ENCODE data around the gene BMP7.

DNA sequence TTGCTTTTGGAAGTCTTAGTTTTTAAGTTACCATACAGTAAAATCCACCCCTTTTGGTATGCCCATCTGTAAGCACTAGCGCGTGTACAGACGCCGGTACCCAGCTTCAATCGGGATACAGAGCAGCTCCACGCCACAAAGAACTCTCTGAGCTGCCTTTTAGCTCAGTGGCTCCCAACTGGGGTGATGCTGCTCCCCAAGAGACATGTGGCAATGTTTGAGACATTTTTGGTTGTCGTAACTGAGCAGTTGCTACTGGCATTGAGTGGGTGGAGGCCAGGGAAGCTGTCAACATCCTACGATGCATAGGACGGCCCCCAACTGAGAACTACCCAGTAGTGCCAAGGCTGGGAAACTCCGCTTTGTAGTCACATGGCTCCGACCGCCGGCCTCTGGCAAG lies 73.3 kb downstream of the BMP7 start:
- TF ChIP-seq, protein P1, sequence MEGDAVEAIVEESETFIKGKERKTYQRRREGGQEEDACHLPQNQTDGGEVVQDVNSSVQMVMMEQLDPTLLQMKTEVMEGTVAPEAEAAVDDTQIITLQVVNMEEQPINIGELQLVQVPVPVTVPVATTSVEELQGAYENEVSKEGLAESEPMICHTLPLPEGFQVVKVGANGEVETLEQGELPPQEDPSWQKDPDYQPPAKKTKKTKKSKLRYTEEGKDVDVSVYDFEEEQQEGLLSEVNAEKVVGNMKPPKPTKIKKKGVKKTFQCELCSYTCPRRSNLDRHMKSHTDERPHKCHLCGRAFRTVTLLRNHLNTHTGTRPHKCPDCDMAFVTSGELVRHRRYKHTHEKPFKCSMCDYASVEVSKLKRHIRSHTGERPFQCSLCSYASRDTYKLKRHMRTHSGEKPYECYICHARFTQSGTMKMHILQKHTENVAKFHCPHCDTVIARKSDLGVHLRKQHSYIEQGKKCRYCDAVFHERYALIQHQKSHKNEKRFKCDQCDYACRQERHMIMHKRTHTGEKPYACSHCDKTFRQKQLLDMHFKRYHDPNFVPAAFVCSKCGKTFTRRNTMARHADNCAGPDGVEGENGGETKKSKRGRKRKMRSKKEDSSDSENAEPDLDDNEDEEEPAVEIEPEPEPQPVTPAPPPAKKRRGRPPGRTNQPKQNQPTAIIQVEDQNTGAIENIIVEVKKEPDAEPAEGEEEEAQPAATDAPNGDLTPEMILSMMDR (conservative IDR thresholded peaks at IDR 0.05; ENCODE audit: low read depth in 2 of 2) = no peak
- TF ChIP-seq, protein P2, sequence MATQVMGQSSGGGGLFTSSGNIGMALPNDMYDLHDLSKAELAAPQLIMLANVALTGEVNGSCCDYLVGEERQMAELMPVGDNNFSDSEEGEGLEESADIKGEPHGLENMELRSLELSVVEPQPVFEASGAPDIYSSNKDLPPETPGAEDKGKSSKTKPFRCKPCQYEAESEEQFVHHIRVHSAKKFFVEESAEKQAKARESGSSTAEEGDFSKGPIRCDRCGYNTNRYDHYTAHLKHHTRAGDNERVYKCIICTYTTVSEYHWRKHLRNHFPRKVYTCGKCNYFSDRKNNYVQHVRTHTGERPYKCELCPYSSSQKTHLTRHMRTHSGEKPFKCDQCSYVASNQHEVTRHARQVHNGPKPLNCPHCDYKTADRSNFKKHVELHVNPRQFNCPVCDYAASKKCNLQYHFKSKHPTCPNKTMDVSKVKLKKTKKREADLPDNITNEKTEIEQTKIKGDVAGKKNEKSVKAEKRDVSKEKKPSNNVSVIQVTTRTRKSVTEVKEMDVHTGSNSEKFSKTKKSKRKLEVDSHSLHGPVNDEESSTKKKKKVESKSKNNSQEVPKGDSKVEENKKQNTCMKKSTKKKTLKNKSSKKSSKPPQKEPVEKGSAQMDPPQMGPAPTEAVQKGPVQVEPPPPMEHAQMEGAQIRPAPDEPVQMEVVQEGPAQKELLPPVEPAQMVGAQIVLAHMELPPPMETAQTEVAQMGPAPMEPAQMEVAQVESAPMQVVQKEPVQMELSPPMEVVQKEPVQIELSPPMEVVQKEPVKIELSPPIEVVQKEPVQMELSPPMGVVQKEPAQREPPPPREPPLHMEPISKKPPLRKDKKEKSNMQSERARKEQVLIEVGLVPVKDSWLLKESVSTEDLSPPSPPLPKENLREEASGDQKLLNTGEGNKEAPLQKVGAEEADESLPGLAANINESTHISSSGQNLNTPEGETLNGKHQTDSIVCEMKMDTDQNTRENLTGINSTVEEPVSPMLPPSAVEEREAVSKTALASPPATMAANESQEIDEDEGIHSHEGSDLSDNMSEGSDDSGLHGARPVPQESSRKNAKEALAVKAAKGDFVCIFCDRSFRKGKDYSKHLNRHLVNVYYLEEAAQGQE (IDR thresholded peaks at IDR 0.05; ENCODE audit: unreplicated experiment) = no peak
- TF ChIP-seq EZH2 (IDR thresholded peaks at IDR 0.05; ENCODE audit: low read depth, unreplicated experiment) (no peak), POLR2AphosphoS5 (IDR thresholded peaks at IDR 0.05; ENCODE audit: low read depth) (no peak), JUNB (IDR thresholded peaks at IDR 0.05; ENCODE audit: unreplicated experiment) (no peak), CREB1 (CRISPR knock-in tag; IDR thresholded peaks at IDR 0.05; ENCODE audit: low read depth) (no peak), EZH2phosphoT487 (IDR thresholded peaks at IDR 0.05; ENCODE audit: unreplicated experiment) (no peak), ZNF114 (CRISPR knock-in tag; IDR thresholded peaks at IDR 0.05) (no peak), STAT1 (IDR thresholded peaks at IDR 0.05; ENCODE audit: unreplicated experiment) (no peak)

Measured in GM23338 (cell line).